ENCODE measurements around the gene KLHL6.

Gene KLHL6

GRCh38 chr3:183449391-183449790, 106.1 kb downstream of the KLHL6 start:
- TF ChIP-seq, protein P1, sequence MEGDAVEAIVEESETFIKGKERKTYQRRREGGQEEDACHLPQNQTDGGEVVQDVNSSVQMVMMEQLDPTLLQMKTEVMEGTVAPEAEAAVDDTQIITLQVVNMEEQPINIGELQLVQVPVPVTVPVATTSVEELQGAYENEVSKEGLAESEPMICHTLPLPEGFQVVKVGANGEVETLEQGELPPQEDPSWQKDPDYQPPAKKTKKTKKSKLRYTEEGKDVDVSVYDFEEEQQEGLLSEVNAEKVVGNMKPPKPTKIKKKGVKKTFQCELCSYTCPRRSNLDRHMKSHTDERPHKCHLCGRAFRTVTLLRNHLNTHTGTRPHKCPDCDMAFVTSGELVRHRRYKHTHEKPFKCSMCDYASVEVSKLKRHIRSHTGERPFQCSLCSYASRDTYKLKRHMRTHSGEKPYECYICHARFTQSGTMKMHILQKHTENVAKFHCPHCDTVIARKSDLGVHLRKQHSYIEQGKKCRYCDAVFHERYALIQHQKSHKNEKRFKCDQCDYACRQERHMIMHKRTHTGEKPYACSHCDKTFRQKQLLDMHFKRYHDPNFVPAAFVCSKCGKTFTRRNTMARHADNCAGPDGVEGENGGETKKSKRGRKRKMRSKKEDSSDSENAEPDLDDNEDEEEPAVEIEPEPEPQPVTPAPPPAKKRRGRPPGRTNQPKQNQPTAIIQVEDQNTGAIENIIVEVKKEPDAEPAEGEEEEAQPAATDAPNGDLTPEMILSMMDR (conservative IDR thresholded peaks at IDR 0.05; ENCODE audit: low read depth, low read length) = peak; percentile 41
- peak; percentile 66 for DNase-seq (ENCODE audit: low read depth)
- H3K4me3 ChIP-seq (ENCODE audit: low read depth, low read length) = no peak overlapping the region

GRCh38 chr3:183448369-183449128, 107.0 kb downstream of the KLHL6 start:
- TF ChIP-seq, protein P1 (conservative IDR thresholded peaks at IDR 0.05; ENCODE audit: low read depth, low read length) = no peak
- peak overlapping the region; percentile 96 for H3K4me3 ChIP-seq (ENCODE audit: low read depth, low read length)

DNA sequence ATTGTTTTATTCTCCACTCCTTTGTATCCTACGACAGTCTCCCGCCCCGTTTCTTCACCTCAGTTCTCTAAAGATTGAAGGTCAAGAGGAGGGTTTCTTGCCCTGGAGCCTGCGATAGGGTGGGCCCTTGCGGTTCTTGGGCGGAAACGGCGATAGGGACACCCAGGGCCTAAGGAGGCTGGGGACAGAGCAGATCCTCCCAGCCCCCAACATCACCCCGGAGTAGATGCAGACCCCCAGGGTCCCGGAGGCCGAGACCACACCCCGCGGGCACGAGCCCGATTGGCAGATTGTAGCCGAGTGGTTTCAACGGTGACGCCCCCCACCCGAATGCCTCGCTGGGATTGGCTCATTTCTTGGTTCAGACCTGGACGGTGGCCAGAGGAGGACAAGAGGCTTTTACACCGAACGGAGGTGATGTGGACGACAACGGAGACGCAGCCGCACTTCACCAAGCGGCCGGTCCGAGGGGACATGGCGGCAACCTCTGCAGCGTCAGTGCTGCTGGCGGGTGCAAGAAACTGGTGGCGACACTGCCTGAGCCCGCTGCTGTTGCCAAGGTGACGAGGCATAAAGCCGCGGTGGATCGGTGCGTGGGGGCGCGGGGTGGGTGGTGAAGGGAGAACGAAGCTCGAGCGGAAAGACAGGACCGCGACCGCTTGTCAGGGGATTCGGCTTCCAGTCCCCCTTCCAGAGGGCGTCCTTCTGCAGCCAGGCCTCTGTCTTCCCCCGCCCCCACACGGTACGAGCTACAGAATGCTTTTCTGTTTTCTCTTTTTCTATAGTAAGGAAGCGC, 108.1 kb downstream of the KLHL6 start:
- peak overlapping the region; percentile 96 for H3K4me3 ChIP-seq (ENCODE audit: low read depth, low read length)
- DNase-seq (ENCODE audit: low read depth) = peak; percentile 78
- TF ChIP-seq, protein P1 (conservative IDR thresholded peaks at IDR 0.05; ENCODE audit: low read depth, low read length) = peak; percentile 15

More at GRCh38 chr3:183448369-183449128, 107.0 kb downstream of the KLHL6 start:
- no peak for DNase-seq (ENCODE audit: low read depth)

DNA sequence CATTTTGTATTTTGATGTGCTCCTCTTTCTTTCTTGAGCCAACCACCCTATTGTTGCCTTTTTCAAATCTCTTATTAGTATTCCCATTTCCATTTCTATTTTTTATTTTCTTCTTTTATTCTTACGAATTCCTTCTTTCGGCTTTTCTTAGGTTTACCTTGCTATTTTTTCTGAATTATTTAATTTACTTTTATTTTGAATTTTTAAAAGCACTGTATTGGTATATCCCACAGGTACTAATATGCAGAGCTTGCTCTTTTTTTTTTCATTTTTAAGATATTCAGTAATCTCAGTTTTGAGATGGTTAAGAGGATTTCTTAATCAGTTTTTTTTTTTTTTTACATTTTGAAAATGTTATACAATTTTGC, 108.7 kb downstream of the KLHL6 start:
- DNase-seq (ENCODE audit: low read depth) = no peak
- peak overlapping the region; percentile 96 for H3K4me3 ChIP-seq (ENCODE audit: low read depth, low read length)
- TF ChIP-seq, protein P1 (conservative IDR thresholded peaks at IDR 0.05; ENCODE audit: low read depth, low read length) = no peak

GRCh38 chr3:183444748-183445147, 110.8 kb downstream of the KLHL6 start:
- DNase-seq (ENCODE audit: low read depth) = no peak
- no peak overlapping the region for H3K4me3 ChIP-seq (ENCODE audit: low read depth, low read length)
- TF ChIP-seq, protein P1 (conservative IDR thresholded peaks at IDR 0.05; ENCODE audit: low read depth, low read length) = no peak

GRCh38 chr3:183443395-183444385, 111.8 kb downstream of the KLHL6 start:
- no peak for DNase-seq (ENCODE audit: low read depth)
- TF ChIP-seq, protein P1 (conservative IDR thresholded peaks at IDR 0.05; ENCODE audit: low read depth, low read length) = no peak
- no peak overlapping the region for H3K4me3 ChIP-seq (ENCODE audit: low read depth, low read length)

All from choroid plexus epithelial cell (primary cell).